Measurements from ENCODE around the gene UQCRFS1.
"Not testable (repeated sequence)": the region's sequence is repeated elsewhere in the genome, so short reads cannot be mapped to it uniquely, and the experiment has no call there.

UQCRFS1 gene

GRCh38 chr19:29212356-29212647 lies 649 bp downstream of the UQCRFS1 start:
- no peak for DNase-seq

GRCh38 chr19:29211562-29212355 lies 1.2 kb downstream of the UQCRFS1 start:
- DNase-seq: peak; percentile 15

GRCh38 chr19:29211041-29211440 lies 1.9 kb downstream of the UQCRFS1 start:
- not testable (repeated sequence) for DNase-seq

GRCh38 chr19:29210502-29210901 lies 2.4 kb downstream of the UQCRFS1 start:
- DNase-seq: not testable (repeated sequence)

GRCh38 chr19:29207403-29208187 lies 5.4 kb downstream of the UQCRFS1 start:
- not testable (repeated sequence) for DNase-seq

GRCh38 chr19:29206453-29206852 lies 6.5 kb downstream of the UQCRFS1 start:
- no peak for DNase-seq

GRCh38 chr19:29202281-29202680 lies 10.7 kb downstream of the UQCRFS1 start:
- no peak for DNase-seq

- no peak for DNase-seq
These were observed 11.1 kb downstream of the UQCRFS1 start for GRCh38 chr19:29201855-29202254.

- no peak for DNase-seq
These were observed 18.3 kb downstream of the UQCRFS1 start for GRCh38 chr19:29194658-29195057.

- no peak for DNase-seq
These were observed 19.8 kb downstream of the UQCRFS1 start for GRCh38 chr19:29193155-29193554.

GRCh38 chr19:29191005-29191404 lies 21.9 kb downstream of the UQCRFS1 start:
- DNase-seq: no peak

GRCh38 chr19:29189033-29189360 lies 24.0 kb downstream of the UQCRFS1 start:
- no peak for DNase-seq

- DNase-seq: no peak
These were observed 24.5 kb downstream of the UQCRFS1 start for GRCh38 chr19:29188289-29189032.

GRCh38 chr19:29187676-29188075 lies 25.3 kb downstream of the UQCRFS1 start:
- DNase-seq: no peak

GRCh38 chr19:29185427-29185826 lies 27.5 kb downstream of the UQCRFS1 start:
- DNase-seq: no peak

GRCh38 chr19:29176981-29177754 lies 35.8 kb downstream of the UQCRFS1 start:
- DNase-seq: no peak

- DNase-seq: no peak
These were observed 39.1 kb downstream of the UQCRFS1 start for GRCh38 chr19:29173896-29174295.

- peak; percentile 98 for DNase-seq
These were observed 40.6 kb downstream of the UQCRFS1 start for GRCh38 chr19:29172302-29172701.

GRCh38 chr19:29171525-29171924 lies 41.4 kb downstream of the UQCRFS1 start:
- DNase-seq: peak; percentile 50

GRCh38 chr19:29170554-29170953 lies 42.4 kb downstream of the UQCRFS1 start:
- peak; percentile 25 for DNase-seq

GRCh38 chr19:29162694-29163093 lies 50.3 kb downstream of the UQCRFS1 start:
- DNase-seq: no peak

- no peak for DNase-seq
These were observed 57.3 kb downstream of the UQCRFS1 start for GRCh38 chr19:29155683-29156082.
